Retinal pigment epithelial cell (primary cell): ENCODE data around the gene IWS1.

Experiments used
- DNase-seq: peaks from one replicate; pipeline ENCODE4 v3.0.0-alpha.2; 2010; ENCODE audit warnings: low read depth
- H3K4me3 ChIP-seq: 2 replicates; pipeline ENCODE4 v1.5.1; 2011; ENCODE audit warnings: mild to moderate bottlenecking, low read length, control low read depth, moderate library complexity
- CTCF ChIP-seq: conservative IDR thresholded peaks from 2 replicates; pipeline ENCODE4 v1.5.1; 2011; ENCODE audit warnings: low read depth, low read length, control low read depth, inconsistent platforms

IWS1 gene

DNA sequence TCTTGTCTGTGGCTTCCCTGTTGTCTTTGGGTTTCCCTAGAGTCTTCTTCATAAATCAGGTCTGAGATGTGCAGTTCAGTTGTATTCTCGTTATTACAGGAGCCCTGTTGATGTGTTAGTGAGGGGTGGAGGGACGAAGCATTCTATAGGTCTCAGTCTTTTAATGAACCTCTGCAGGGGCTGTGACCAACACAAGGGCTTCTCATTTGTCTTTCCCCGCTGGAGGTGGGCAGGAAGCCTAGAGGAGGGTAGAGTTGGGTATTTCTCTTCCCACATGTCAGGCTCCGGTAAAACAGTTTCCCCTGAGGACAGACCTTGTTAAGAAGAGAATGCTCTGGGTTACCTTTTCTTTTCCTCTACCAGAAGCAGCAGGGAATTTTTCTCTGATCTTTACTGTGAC, 76.9 kb downstream of the IWS1 start:
- H3K4me3 ChIP-seq: no peak overlapping the region
- no peak for TF ChIP-seq CTCF
- no peak for DNase-seq

- DNase-seq: no peak
- no peak for TF ChIP-seq CTCF
- no peak overlapping the region for H3K4me3 ChIP-seq
Measured at GRCh38 chr2:127448526-127448925, 77.8 kb downstream of the IWS1 start.

DNA sequence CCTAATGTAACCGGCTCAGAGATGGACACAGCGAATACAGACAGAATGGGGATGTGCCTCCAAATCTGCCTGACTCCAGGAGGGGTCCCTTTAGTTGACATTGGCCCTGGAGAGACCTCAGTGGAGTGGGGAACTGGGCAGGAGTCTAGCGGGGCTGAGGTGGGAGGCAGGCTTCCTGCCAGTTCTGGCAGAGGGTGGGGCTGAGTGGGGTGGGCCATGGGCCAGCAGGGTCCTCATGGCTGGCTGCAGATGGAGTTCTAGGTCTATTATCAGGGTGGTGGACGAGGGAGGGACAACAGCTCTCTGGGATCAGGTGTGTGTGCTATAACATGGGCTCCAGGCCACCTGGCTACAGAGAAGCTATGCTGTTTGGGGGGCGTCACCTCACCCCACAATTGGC, 86.9 kb downstream of the IWS1 start:
- DNase-seq: no peak
- no peak overlapping the region for H3K4me3 ChIP-seq
- no peak for TF ChIP-seq CTCF

GRCh38 chr2:127437781-127438726, 88.2 kb downstream of the IWS1 start:
- TF ChIP-seq CTCF: no peak
- H3K4me3 ChIP-seq: no peak overlapping the region
- DNase-seq: no peak

- no peak for TF ChIP-seq CTCF
- no peak overlapping the region for H3K4me3 ChIP-seq
- DNase-seq: no peak
Measured at GRCh38 chr2:127437056-127437455, 89.2 kb downstream of the IWS1 start.

DNA sequence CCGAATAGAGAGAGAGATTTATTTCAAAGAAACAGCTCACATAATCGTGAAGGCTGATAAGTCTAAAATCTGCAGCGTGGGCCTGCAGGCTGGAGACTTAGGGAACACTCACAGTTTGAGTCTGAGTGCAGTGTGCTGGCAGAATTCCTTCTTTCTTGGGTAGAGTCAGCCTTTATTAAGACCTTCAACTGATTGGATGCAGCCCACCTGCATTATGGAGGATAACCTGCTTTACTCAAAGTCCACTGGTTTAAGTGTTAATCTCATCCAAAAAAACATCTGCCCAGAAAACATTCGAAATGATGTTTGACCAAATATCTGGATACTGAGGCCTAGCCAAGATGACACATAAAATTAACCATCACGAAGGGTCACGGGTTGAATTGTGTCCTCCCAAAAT, 91.8 kb downstream of the IWS1 start:
- DNase-seq: no peak
- no peak overlapping the region for H3K4me3 ChIP-seq
- no peak for TF ChIP-seq CTCF

GRCh38 chr2:127431408-127432023, 94.8 kb downstream of the IWS1 start:
- TF ChIP-seq CTCF: no peak
- DNase-seq: no peak

More at GRCh38 chr2:127431408-127432023, 94.8 kb downstream of the IWS1 start:
- H3K4me3 ChIP-seq: no peak overlapping the region
